HL-60 (cell line): ENCODE results near the gene SGIP1.

Source experiments
- DNase-seq, 2 experiments: peaks; one replicate each; pipeline ENCODE4 v3.0.0-alpha.2; 2010 to 2020; ENCODE audit warnings: low read depth in 1 of 2, low spot score in 1 of 2
- H3K27ac ChIP-seq: fragments of 250-450 bp; sonication (Bioruptor Pico); replicated peaks from 2 replicates; pipeline ENCODE4 v1.5.1; 2020; ENCODE audit warnings: mild to moderate bottlenecking, moderate library complexity
- H3K27me3 ChIP-seq: fragments of 250-450 bp; sonication (Bioruptor Pico); 2 replicates; pipeline ENCODE4 v1.5.1; 2021; ENCODE audit warnings: mild to moderate bottlenecking, moderate library complexity; ENCODE audit not compliant: insufficient read depth, poor library complexity, severe bottlenecking
- H3K4me3 ChIP-seq: replicated peaks from 2 replicates; pipeline ENCODE4 v1.5.1; 2011; ENCODE audit warnings: mild to moderate bottlenecking, control low read depth, low read length; ENCODE audit not compliant: insufficient read depth
- CTCF ChIP-seq: IDR thresholded peaks from one replicate; pipeline ENCODE4 v1.5.1; 2011; ENCODE audit warnings: low read length, control low read depth, inconsistent platforms; ENCODE audit not compliant: insufficient read depth
- GABPA ChIP-seq: IDR thresholded peaks from 2 replicates; pipeline ENCODE4 v1.6.1; 2012; ENCODE audit warnings: low read depth
- POLR2AphosphoS5 ChIP-seq: IDR thresholded peaks from 2 replicates; pipeline ENCODE4 v1.6.1; 2012; ENCODE audit warnings: low read depth
- REST ChIP-seq: IDR thresholded peaks from 2 replicates; pipeline ENCODE4 v1.6.1; 2012; ENCODE audit warnings: low read depth; ENCODE audit not compliant: insufficient replicate concordance
- SPI1 ChIP-seq: IDR thresholded peaks from 2 replicates; pipeline ENCODE4 v1.6.1; 2012; ENCODE audit warnings: low read depth, mild to moderate bottlenecking, borderline replicate concordance

The SGIP1 gene

GRCh38 chr1:66696771-66697170 lies 162.8 kb downstream of the SGIP1 start:
- Histone ChIP-seq H3K27me3 (no peaks in the 10 kb centered on the region), H3K4me3 (no peak overlapping the region), H3K27ac (no peak overlapping the region)
- no peak for DNase-seq
- TF ChIP-seq POLR2AphosphoS5, result no peak
- TF ChIP-seq SPI1, result no peak
- TF ChIP-seq CTCF, result no peak
- no peak for TF ChIP-seq REST
- no peak for TF ChIP-seq GABPA

GRCh38 chr1:66699213-66699612 lies 165.3 kb downstream of the SGIP1 start:
- Histone ChIP-seq H3K27me3 (no peaks in the 10 kb centered on the region), H3K4me3 (no peak overlapping the region), H3K27ac (no peak overlapping the region)
- TF ChIP-seq REST (no peak), GABPA (no peak), SPI1 (no peak), CTCF (no peak)
- no peak for DNase-seq

- no peak for DNase-seq
- no peak for TF ChIP-seq POLR2AphosphoS5
- no peak for TF ChIP-seq GABPA
- no peak for TF ChIP-seq SPI1
- no peak for TF ChIP-seq CTCF
- TF ChIP-seq REST, result no peak
- Histone ChIP-seq H3K27ac (no peak overlapping the region), H3K4me3 (no peak overlapping the region), H3K27me3 (no peaks in the 10 kb centered on the region)
Measured at GRCh38 chr1:66704177-66704875, 170.4 kb downstream of the SGIP1 start.
